ENCODE data around the gene PHAF1.

PHAF1 gene

DNA sequence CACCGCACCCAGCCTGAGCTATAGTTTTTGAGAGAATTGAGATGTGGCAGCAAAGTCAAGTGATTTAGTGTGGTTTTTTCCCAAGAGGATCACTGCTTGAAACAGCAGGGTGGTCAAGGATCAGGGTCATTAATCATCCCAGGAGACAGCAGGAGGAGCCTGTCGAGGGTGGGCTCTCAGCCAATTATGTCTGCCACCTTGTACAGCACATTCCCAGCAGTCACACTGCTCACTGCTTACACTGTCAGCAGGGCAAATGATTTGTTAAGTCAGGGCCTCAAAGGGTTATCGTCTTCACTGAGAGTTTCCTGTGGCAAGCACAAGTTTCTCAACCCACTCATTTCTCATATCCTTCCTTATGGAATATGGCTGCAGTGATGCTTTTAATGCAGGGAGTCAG lies 27.9 kb downstream of the PHAF1 start:
- ATAC-seq: no peak
- TF ChIP-seq, protein P1, sequence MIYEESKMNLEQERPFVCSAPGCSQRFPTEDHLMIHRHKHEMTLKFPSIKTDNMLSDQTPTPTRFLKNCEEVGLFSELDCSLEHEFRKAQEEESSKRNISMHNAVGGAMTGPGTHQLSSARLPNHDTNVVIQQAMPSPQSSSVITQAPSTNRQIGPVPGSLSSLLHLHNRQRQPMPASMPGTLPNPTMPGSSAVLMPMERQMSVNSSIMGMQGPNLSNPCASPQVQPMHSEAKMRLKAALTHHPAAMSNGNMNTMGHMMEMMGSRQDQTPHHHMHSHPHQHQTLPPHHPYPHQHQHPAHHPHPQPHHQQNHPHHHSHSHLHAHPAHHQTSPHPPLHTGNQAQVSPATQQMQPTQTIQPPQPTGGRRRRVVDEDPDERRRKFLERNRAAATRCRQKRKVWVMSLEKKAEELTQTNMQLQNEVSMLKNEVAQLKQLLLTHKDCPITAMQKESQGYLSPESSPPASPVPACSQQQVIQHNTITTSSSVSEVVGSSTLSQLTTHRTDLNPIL (CRISPR knock-in tag; IDR thresholded peaks at IDR 0.05; ENCODE audit: low read depth): no peak
- TF ChIP-seq ARNTL (CRISPR knock-in tag; IDR thresholded peaks at IDR 0.05; ENCODE audit: borderline replicate concordance, low read depth) (no peak), ZFP3 (CRISPR knock-in tag; IDR thresholded peaks at IDR 0.05) (no peak), ESRRG (CRISPR knock-in tag; IDR thresholded peaks at IDR 0.05) (no peak), TOX (CRISPR knock-in tag; IDR thresholded peaks at IDR 0.05; ENCODE audit: borderline replicate concordance) (no peak), ZNF565 (CRISPR knock-in tag; conservative IDR thresholded peaks at IDR 0.05; ENCODE audit: low read depth) (no peak), ZNF8 (CRISPR knock-in tag; IDR thresholded peaks at IDR 0.05) (no peak), ZC3H10 (CRISPR knock-in tag; IDR thresholded peaks at IDR 0.05) (no peak), GLIS3 (CRISPR knock-in tag; IDR thresholded peaks at IDR 0.05) (no peak), CSDC2 (CRISPR knock-in tag; IDR thresholded peaks at IDR 0.05) (no peak), PPARA (CRISPR knock-in tag; IDR thresholded peaks at IDR 0.05; ENCODE audit: borderline replicate concordance) (no peak)
- TF ChIP-seq, protein P2, sequence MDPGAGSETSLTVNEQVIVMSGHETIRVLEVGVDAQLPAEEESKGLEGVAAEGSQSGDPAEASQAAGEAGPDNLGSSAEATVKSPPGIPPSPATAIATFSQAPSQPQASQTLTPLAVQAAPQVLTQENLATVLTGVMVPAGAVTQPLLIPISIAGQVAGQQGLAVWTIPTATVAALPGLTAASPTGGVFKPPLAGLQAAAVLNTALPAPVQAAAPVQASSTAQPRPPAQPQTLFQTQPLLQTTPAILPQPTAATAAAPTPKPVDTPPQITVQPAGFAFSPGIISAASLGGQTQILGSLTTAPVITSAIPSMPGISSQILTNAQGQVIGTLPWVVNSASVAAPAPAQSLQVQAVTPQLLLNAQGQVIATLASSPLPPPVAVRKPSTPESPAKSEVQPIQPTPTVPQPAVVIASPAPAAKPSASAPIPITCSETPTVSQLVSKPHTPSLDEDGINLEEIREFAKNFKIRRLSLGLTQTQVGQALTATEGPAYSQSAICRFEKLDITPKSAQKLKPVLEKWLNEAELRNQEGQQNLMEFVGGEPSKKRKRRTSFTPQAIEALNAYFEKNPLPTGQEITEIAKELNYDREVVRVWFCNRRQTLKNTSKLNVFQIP (CRISPR knock-in tag; IDR thresholded peaks at IDR 0.05; ENCODE audit: borderline replicate concordance, low read depth): no peak

DNA sequence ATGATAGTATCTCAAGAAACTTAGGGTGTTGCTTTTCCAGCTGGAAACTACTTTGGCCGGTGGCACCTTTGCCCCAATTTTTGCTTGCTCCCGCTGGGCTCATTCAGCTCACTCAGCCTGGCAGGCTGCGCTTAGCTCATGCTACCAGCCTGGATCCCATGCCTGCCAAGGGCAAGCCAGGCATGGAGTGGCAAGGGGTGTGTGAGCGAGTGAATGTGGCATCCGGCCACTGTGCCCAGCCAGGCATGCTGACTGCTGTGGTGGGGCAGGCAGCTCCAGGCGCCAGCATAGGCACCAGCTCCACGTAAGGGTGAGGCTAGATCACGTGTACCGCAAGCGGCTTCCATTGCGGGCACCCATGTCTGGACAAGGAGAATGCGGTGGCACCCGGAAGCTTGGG lies 31.6 kb downstream of the PHAF1 start:
- TF ChIP-seq, protein P3, sequence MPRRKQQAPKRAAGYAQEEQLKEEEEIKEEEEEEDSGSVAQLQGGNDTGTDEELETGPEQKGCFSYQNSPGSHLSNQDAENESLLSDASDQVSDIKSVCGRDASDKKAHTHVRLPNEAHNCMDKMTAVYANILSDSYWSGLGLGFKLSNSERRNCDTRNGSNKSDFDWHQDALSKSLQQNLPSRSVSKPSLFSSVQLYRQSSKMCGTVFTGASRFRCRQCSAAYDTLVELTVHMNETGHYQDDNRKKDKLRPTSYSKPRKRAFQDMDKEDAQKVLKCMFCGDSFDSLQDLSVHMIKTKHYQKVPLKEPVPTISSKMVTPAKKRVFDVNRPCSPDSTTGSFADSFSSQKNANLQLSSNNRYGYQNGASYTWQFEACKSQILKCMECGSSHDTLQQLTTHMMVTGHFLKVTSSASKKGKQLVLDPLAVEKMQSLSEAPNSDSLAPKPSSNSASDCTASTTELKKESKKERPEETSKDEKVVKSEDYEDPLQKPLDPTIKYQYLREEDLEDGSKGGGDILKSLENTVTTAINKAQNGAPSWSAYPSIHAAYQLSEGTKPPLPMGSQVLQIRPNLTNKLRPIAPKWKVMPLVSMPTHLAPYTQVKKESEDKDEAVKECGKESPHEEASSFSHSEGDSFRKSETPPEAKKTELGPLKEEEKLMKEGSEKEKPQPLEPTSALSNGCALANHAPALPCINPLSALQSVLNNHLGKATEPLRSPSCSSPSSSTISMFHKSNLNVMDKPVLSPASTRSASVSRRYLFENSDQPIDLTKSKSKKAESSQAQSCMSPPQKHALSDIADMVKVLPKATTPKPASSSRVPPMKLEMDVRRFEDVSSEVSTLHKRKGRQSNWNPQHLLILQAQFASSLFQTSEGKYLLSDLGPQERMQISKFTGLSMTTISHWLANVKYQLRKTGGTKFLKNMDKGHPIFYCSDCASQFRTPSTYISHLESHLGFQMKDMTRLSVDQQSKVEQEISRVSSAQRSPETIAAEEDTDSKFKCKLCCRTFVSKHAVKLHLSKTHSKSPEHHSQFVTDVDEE (CRISPR knock-in tag; IDR thresholded peaks at IDR 0.05): no peak
- TF ChIP-seq CSDC2 (CRISPR knock-in tag; IDR thresholded peaks at IDR 0.05): no peak
- no peak for TF ChIP-seq SNAI2 (CRISPR knock-in tag; IDR thresholded peaks at IDR 0.05)
- TF ChIP-seq, protein P2 (CRISPR knock-in tag; IDR thresholded peaks at IDR 0.05; ENCODE audit: borderline replicate concordance, low read depth): no peak
- no peak for TF ChIP-seq GLIS3 (CRISPR knock-in tag; IDR thresholded peaks at IDR 0.05)
- TF ChIP-seq RARB (CRISPR knock-in tag; IDR thresholded peaks at IDR 0.05): no peak
- TF ChIP-seq OSR1 (CRISPR knock-in tag; IDR thresholded peaks at IDR 0.05): no peak
- TF ChIP-seq ESRRG (CRISPR knock-in tag; IDR thresholded peaks at IDR 0.05): no peak
- TF ChIP-seq, protein P4, sequence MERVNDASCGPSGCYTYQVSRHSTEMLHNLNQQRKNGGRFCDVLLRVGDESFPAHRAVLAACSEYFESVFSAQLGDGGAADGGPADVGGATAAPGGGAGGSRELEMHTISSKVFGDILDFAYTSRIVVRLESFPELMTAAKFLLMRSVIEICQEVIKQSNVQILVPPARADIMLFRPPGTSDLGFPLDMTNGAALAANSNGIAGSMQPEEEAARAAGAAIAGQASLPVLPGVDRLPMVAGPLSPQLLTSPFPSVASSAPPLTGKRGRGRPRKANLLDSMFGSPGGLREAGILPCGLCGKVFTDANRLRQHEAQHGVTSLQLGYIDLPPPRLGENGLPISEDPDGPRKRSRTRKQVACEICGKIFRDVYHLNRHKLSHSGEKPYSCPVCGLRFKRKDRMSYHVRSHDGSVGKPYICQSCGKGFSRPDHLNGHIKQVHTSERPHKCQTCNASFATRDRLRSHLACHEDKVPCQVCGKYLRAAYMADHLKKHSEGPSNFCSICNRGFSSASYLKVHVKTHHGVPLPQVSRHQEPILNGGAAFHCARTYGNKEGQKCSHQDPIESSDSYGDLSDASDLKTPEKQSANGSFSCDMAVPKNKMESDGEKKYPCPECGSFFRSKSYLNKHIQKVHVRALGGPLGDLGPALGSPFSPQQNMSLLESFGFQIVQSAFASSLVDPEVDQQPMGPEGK (CRISPR knock-in tag; IDR thresholded peaks at IDR 0.05; ENCODE audit: borderline replicate concordance): no peak
- TF ChIP-seq ISL1 (CRISPR knock-in tag; IDR thresholded peaks at IDR 0.05): no peak
- no peak for TF ChIP-seq ZNF565 (CRISPR knock-in tag; conservative IDR thresholded peaks at IDR 0.05; ENCODE audit: low read depth)
- TF ChIP-seq, protein P5, sequence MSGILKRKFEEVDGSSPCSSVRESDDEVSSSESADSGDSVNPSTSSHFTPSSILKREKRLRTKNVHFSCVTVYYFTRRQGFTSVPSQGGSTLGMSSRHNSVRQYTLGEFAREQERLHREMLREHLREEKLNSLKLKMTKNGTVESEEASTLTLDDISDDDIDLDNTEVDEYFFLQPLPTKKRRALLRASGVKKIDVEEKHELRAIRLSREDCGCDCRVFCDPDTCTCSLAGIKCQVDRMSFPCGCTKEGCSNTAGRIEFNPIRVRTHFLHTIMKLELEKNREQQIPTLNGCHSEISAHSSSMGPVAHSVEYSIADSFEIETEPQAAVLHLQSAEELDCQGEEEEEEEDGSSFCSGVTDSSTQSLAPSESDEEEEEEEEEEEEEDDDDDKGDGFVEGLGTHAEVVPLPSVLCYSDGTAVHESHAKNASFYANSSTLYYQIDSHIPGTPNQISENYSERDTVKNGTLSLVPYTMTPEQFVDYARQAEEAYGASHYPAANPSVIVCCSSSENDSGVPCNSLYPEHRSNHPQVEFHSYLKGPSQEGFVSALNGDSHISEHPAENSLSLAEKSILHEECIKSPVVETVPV (CRISPR knock-in tag; IDR thresholded peaks at IDR 0.05): no peak
- no peak for TF ChIP-seq ZFP3 (CRISPR knock-in tag; IDR thresholded peaks at IDR 0.05)
- TF ChIP-seq ARNTL (CRISPR knock-in tag; IDR thresholded peaks at IDR 0.05; ENCODE audit: borderline replicate concordance, low read depth): no peak
- TF ChIP-seq ZNF70 (CRISPR knock-in tag; IDR thresholded peaks at IDR 0.05): no peak
- no peak for TF ChIP-seq ZNF8 (CRISPR knock-in tag; IDR thresholded peaks at IDR 0.05)
- TF ChIP-seq, protein P1 (CRISPR knock-in tag; IDR thresholded peaks at IDR 0.05; ENCODE audit: low read depth): no peak
- no peak for TF ChIP-seq TOX (CRISPR knock-in tag; IDR thresholded peaks at IDR 0.05; ENCODE audit: borderline replicate concordance)
- no peak for TF ChIP-seq BACH2 (CRISPR knock-in tag; IDR thresholded peaks at IDR 0.05; ENCODE audit: borderline replicate concordance)
- ATAC-seq: no peak
